K562 (cell line): ENCODE data around the gene ELF1. TPM values are rescaled to one million over a fixed set of nuclear protein-coding genes. Genes with fewer than 3 reads are reported as not detected.

Source experiments
- CTCFL ChIP-seq: IDR thresholded peaks from 2 replicates; pipeline ENCODE4 v1.6.1; 2011; ENCODE audit warnings: borderline replicate concordance, low read depth, mild to moderate bottlenecking, moderate library complexity, low read length; ENCODE audit not compliant: insufficient read depth, poor library complexity, severe bottlenecking
- HDAC8 ChIP-seq: fragments of 450-650 bp; IDR thresholded peaks from 2 replicates; pipeline ENCODE4 v1.6.1; 2016; ENCODE audit warnings: mild to moderate bottlenecking, missing genetic modification characterization, moderate library complexity, missing compliant biosample characterization
- JUND ChIP-seq, 2 experiments: IDR thresholded peaks; 2 replicates in 1 of 2; 3 replicates in 1 of 2; pipeline ENCODE4 v1.6.1; 2011; ENCODE audit warnings: borderline replicate concordance in 2 of 2, low read depth in 2 of 2, low read length in 2 of 2, improper control_type of control experiment in 1 of 2, missing biosample characterization in 1 of 2, missing genetic modification characterization in 1 of 2, missing genetic modification reagents in 1 of 2
- STAT5A ChIP-seq: IDR thresholded peaks from 2 replicates; pipeline ENCODE4 v1.6.1; 2012; ENCODE audit warnings: low read length, inconsistent platforms, borderline replicate concordance
- ZBTB7A ChIP-seq: IDR thresholded peaks from 2 replicates; pipeline ENCODE4 v1.6.1; 2011; ENCODE audit warnings: low read depth, mild to moderate bottlenecking, low read length, moderate library complexity, borderline replicate concordance; ENCODE audit not compliant: control insufficient read depth
- polyA plus RNA-seq, 8 experiments: library from polyadenylated mRNA; depleted of rRNA in 4 of 8; stranded (reverse) in 5 of 8; unstranded in 3 of 8; fragments of >200 nt; fragmentation: Nextera tagmentation in 2 of 8; fragmentation: Illumina TruSeq in 1 of 8; extraction: Ambion mirVana in 2 of 8; extraction: Trizol in 1 of 8; gene quantifications; 2 replicates each; pipeline versions ENCODE4 v1.2.1 to v1.2.3, GENCODE V29; 2011 to 2014; ENCODE audit warnings: inconsistent platforms in 1 of 8, missing spikeins in 1 of 8
- total RNA-seq, 7 experiments: library from RNA; depleted of rRNA in 6 of 7; stranded (reverse); fragments of >200 nt in 6 of 7; fragmentation: Illumina TruSeq in 2 of 7; extraction: Trizol in 2 of 7; gene quantifications; 2 replicates each; pipeline versions ENCODE4 v1.2.1 to v1.2.3, GENCODE V29; 2011 to 2021; ENCODE audit warnings: low replicate concordance in 1 of 7
- TF ChIP-seq, protein P1 (sequence below): fragments of 450-650 bp; IDR thresholded peaks from 2 replicates; pipeline ENCODE4 v1.7.0; 2016; ENCODE audit warnings: borderline replicate concordance
- TF ChIP-seq, protein P2 (sequence below), 2 experiments: fragments of 450-650 bp; IDR thresholded peaks; 2 replicates each; pipeline ENCODE4 v1.6.1; 2016; ENCODE audit warnings: mild to moderate bottlenecking in 2 of 2, borderline replicate concordance in 1 of 2, low read depth in 1 of 2, moderate library complexity in 1 of 2
- TF ChIP-seq, protein P3 (sequence below): sonication (generic); IDR thresholded peaks from 2 replicates; pipeline ENCODE4 v1.6.1; 2016

The ELF1 gene
- total and polyA plus RNA-seq, 9 of the 15 experiments (the other 6 are each of a cell fraction or from before 2014, with no cell fraction given), result 24.7 to 54.4 (median 33.4) TPM

GRCh38 chr13:41061075-41061913 lies 42.2 kb upstream of the ELF1 start, which contains the start of gene WBP4 (continued):
- TF ChIP-seq JUND (IDR thresholded peaks at IDR 0.05; ENCODE audit: borderline replicate concordance, low read depth, low read length) (0 out of 2 replicates have a peak, but pooled peaks have one; percentile 27), JUND (tag; IDR thresholded peaks at IDR 0.05; ENCODE audit: borderline replicate concordance, low read depth, low read length) (peak; percentile 49; the same call in 1 of the 3 replicates), CTCFL (no peak), HDAC8 (tag) (no peak), ZBTB7A (peak; percentile 53; the same call in 1 of the 2 replicates), STAT5A (peak; percentile 35; the same call in 1 of the 2 replicates)
- TF ChIP-seq, protein P1, sequence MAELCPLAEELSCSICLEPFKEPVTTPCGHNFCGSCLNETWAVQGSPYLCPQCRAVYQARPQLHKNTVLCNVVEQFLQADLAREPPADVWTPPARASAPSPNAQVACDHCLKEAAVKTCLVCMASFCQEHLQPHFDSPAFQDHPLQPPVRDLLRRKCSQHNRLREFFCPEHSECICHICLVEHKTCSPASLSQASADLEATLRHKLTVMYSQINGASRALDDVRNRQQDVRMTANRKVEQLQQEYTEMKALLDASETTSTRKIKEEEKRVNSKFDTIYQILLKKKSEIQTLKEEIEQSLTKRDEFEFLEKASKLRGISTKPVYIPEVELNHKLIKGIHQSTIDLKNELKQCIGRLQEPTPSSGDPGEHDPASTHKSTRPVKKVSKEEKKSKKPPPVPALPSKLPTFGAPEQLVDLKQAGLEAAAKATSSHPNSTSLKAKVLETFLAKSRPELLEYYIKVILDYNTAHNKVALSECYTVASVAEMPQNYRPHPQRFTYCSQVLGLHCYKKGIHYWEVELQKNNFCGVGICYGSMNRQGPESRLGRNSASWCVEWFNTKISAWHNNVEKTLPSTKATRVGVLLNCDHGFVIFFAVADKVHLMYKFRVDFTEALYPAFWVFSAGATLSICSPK, result no peak
- TF ChIP-seq, protein P2, sequence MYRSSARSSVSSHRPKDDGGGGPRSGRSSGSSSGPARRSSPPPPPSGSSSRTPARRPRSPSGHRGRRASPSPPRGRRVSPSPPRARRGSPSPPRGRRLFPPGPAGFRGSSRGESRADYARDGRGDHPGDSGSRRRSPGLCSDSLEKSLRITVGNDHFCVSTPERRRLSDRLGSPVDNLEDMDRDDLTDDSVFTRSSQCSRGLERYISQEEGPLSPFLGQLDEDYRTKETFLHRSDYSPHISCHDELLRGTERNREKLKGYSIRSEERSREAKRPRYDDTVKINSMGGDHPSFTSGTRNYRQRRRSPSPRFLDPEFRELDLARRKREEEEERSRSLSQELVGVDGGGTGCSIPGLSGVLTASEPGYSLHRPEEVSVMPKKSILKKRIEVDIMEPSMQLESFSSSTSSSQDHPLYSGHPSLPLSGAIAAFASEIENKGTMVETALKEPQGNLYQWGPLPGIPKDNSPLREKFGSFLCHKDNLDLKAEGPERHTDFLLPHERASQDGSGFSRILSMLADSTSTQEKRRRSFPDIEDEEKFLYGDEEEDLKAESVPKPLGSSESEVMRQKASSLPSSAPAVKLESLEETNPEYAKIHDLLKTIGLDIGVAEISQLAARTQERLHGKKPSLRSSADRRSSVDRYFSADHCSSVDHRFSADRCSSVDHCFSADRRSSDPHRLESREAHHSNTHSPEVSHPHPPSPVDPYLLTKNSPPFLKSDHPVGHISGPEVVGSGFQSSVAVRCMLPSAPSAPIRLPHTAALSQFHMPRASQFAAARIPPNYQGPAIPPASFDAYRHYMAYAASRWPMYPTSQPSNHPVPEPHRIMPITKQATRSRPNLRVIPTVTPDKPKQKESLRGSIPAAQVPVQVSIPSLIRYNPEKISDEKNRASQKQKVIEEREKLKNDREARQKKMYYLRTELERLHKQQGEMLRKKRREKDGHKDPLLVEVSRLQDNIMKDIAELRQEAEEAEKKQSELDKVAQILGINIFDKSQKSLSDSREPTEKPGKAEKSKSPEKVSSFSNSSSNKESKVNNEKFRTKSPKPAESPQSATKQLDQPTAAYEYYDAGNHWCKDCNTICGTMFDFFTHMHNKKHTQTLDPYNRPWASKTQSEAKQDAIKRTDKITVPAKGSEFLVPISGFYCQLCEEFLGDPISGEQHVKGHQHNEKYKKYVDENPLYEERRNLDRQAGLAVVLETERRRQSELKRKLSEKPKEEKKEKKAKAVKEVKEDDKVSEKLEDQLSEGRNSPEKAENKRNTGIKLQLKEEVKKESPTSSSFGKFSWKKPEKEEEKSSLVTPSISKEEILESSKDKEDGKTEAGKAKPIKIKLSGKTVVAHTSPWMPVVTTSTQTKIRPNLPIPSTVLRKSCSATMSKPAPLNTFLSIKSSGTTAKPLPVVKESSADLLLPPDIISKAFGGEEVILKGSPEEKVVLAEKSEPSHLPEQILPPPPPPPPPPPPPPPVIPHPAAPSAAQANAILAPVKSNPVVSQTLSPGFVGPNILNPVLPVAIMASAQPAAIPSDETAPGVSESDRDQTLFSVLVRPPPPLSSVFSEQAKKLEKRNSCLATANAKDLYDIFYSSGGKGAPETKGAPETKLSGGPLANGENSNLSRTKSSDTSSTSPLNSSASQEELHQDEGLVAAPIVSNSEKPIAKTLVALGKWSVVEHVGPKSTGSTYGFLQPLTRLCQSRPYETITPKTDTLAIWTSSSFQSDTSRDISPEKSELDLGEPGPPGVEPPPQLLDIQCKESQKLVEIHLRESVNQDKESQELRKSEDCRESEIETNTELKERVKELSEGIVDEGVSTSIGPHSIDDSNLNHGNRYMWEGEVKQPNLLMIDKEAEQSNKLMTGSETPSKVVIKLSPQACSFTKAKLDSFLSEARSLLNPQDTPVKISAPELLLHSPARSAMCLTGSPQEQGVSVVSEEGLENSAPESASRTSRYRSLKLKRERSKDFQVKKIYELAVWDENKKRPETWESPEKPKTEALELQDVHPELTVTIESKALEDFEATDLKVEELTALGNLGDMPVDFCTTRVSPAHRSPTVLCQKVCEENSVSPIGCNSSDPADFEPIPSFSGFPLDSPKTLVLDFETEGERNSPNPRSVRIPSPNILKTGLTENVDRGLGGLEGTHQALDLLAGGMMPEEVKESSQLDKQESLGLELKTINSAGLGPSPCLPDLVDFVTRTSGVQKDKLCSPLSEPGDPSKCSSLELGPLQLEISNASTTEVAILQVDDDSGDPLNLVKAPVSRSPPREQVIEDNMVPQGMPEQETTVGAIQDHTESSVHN (IDR thresholded peaks at IDR 0.05; ENCODE audit: borderline replicate concordance in 1 of 2, low read depth in 1 of 2), result 0 out of 4 replicates have a peak, but pooled peaks of 1 of the 2 experiments have one; percentile 49
- TF ChIP-seq, protein P3, sequence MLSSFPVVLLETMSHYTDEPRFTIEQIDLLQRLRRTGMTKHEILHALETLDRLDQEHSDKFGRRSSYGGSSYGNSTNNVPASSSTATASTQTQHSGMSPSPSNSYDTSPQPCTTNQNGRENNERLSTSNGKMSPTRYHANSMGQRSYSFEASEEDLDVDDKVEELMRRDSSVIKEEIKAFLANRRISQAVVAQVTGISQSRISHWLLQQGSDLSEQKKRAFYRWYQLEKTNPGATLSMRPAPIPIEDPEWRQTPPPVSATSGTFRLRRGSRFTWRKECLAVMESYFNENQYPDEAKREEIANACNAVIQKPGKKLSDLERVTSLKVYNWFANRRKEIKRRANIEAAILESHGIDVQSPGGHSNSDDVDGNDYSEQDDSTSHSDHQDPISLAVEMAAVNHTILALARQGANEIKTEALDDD, result no peak
